Loucy (cell line): ENCODE results near the gene ZNF324B.
"Not testable (repeated sequence)": the region's sequence is repeated elsewhere in the genome, so short reads cannot be mapped to it uniquely, and the experiment has no call there.

Experiments used
- H2AFZ ChIP-seq: fragments of 200-600 bp; sonication (generic); 2 replicates; pipeline ENCODE4 v1.6.0; 2016; ENCODE audit warnings: antibody characterized with exemption, mild to moderate bottlenecking, low read length, moderate library complexity
- H3F3A ChIP-seq: fragments of 200-600 bp; 2 replicates; pipeline ENCODE4 v1.6.0; 2016; ENCODE audit warnings: antibody characterized with exemption, low read depth, mild to moderate bottlenecking
- H3K27me3 ChIP-seq: fragments of 200-600 bp; sonication (generic); 2 replicates; pipeline ENCODE4 v1.6.1; 2014; ENCODE audit warnings: low read length, mild to moderate bottlenecking; ENCODE audit not compliant: insufficient read depth, poor library complexity, severe bottlenecking
- H3K36me3 ChIP-seq: fragments of 200-600 bp; sonication (generic); 2 replicates; pipeline ENCODE4 v1.6.1; 2016; ENCODE audit warnings: low read length; ENCODE audit not compliant: insufficient read depth
- H3K4me1 ChIP-seq: fragments of 200-600 bp; sonication (generic); 2 replicates; pipeline ENCODE4 v1.5.1; 2014; ENCODE audit warnings: low read length, mild to moderate bottlenecking; ENCODE audit not compliant: insufficient read depth, poor library complexity, severe bottlenecking
- H3K4me2 ChIP-seq: fragments of 200-600 bp; sonication (generic); 2 replicates; pipeline ENCODE4 v1.6.0; 2014; ENCODE audit warnings: antibody characterized with exemption, low read length, low read depth, mild to moderate bottlenecking; ENCODE audit not compliant: poor library complexity, severe bottlenecking
- H3K4me3 ChIP-seq: fragments of 200-600 bp; sonication (generic); 2 replicates; pipeline ENCODE4 v1.5.1; 2014; ENCODE audit warnings: low read length, mild to moderate bottlenecking, mixed read lengths; ENCODE audit not compliant: poor library complexity, severe bottlenecking
- H3K79me2 ChIP-seq: fragments of 200-600 bp; sonication (generic); 2 replicates; pipeline ENCODE4 v1.6.1; 2014; ENCODE audit warnings: low read length; ENCODE audit not compliant: insufficient read depth
- H3K9ac ChIP-seq: fragments of 200-600 bp; sonication (generic); 2 replicates; pipeline ENCODE4 v1.6.0; 2014; ENCODE audit warnings: mild to moderate bottlenecking, low read depth, low read length, moderate library complexity; ENCODE audit not compliant: poor library complexity, severe bottlenecking
- H3K9me2 ChIP-seq: fragments of 200-600 bp; sonication (generic); replicated peaks from 2 replicates; pipeline ENCODE4 v1.6.1; 2016; ENCODE audit warnings: low read depth, low read length, mixed read lengths
- H3K9me3 ChIP-seq: fragments of 200-600 bp; sonication (generic); 2 replicates; pipeline ENCODE4 v1.6.1; 2014; ENCODE audit warnings: mild to moderate bottlenecking, antibody characterized with exemption, low read length, low read depth; ENCODE audit not compliant: insufficient read depth
- H4K20me1 ChIP-seq: fragments of 200-600 bp; sonication (generic); 2 replicates; pipeline ENCODE4 v1.6.0; 2014; ENCODE audit warnings: antibody characterized with exemption, low read length, mild to moderate bottlenecking; ENCODE audit not compliant: insufficient read depth, poor library complexity, severe bottlenecking
- EZH2phosphoT487 ChIP-seq: fragments of 200-600 bp; IDR thresholded peaks from 2 replicates; pipeline ENCODE4 v1.6.1; 2018; ENCODE audit warnings: antibody characterized with exemption, mild to moderate bottlenecking, moderate library complexity, borderline replicate concordance
- TF ChIP-seq, protein P1 (sequence below): fragments of 200-600 bp; sonication (generic); conservative IDR thresholded peaks from 2 replicates; pipeline ENCODE4 v1.5.1; 2014; ENCODE audit warnings: mild to moderate bottlenecking, antibody characterized with exemption, low read length

ZNF324B gene

DNA sequence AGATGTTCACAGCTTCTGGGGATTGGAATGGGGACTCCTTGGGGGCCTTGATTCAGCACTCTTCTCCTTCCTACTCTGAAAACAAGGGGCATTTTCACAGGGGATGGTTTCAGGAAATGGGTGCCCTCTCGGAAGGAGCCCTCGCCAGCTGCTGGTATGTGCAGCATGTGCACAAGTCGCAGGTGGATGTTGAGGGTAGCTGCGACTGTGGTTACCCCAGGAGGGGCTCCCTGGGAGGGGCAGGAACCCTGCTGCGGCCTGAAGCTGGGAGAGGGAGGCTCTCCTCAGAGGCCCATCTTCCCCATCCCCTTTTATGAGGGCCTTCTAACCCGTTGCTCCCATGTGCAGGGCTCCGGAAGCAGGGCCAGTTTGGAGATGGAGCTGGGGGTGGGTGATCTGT, 30.9 kb downstream of the ZNF324B start:
- H3K9me3 ChIP-seq = no peaks in the 10 kb centered on the region
- no peak overlapping the region for H3K4me3 ChIP-seq
- no peaks in the 10 kb centered on the region for H3K36me3 ChIP-seq
- no peaks in the 10 kb centered on the region for H3F3A ChIP-seq
- no peaks in the 10 kb centered on the region for H3K79me2 ChIP-seq
- H3K4me1 ChIP-seq = peaks cover 4% of the 10 kb centered on the region
- TF ChIP-seq, protein P1, sequence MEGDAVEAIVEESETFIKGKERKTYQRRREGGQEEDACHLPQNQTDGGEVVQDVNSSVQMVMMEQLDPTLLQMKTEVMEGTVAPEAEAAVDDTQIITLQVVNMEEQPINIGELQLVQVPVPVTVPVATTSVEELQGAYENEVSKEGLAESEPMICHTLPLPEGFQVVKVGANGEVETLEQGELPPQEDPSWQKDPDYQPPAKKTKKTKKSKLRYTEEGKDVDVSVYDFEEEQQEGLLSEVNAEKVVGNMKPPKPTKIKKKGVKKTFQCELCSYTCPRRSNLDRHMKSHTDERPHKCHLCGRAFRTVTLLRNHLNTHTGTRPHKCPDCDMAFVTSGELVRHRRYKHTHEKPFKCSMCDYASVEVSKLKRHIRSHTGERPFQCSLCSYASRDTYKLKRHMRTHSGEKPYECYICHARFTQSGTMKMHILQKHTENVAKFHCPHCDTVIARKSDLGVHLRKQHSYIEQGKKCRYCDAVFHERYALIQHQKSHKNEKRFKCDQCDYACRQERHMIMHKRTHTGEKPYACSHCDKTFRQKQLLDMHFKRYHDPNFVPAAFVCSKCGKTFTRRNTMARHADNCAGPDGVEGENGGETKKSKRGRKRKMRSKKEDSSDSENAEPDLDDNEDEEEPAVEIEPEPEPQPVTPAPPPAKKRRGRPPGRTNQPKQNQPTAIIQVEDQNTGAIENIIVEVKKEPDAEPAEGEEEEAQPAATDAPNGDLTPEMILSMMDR = no peak
- no peak for TF ChIP-seq EZH2phosphoT487
- H2AFZ ChIP-seq = no peak overlapping the region
- H3K9ac ChIP-seq = no peak overlapping the region
- H4K20me1 ChIP-seq = no peaks in the 10 kb centered on the region
- H3K9me2 ChIP-seq = no peaks in the 10 kb centered on the region
- no peak overlapping the region for H3K4me2 ChIP-seq
- H3K27me3 ChIP-seq = no peaks in the 10 kb centered on the region

DNA sequence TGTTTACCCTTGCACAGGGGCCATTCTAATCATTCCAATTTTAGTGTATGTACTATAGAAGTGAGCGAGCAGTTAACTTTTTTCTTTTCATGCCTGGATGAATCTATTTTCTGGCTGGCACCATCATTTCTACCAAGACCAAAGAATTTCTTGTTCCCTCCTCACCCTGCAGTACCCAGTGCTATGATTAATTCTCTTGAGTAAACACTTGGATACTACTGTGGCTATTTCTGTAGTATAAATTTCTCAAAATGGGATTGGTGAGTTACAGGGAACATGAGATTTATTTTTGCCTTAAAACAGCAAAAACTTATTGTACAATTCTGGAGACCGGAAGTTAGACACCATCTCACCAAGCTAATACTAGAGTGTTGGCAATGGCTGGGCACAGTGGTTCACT, 32.4 kb downstream of the ZNF324B start:
- Histone ChIP-seq H3K4me3 (no peak overlapping the region), H3K9me3 (no peaks in the 10 kb centered on the region), H3K4me2 (no peak overlapping the region), H3K27me3 (no peaks in the 10 kb centered on the region), H4K20me1 (no peaks in the 10 kb centered on the region), H3K79me2 (no peaks in the 10 kb centered on the region), H3F3A (no peaks in the 10 kb centered on the region), H3K36me3 (no peaks in the 10 kb centered on the region), H3K9me2 (no peaks in the 10 kb centered on the region), H2AFZ (no peak overlapping the region), H3K9ac (no peak overlapping the region), H3K4me1 (no peaks in the 10 kb centered on the region)
- no peak for TF ChIP-seq EZH2phosphoT487
- TF ChIP-seq, protein P1 = no peak

- not testable (repeated sequence) for H3K36me3 ChIP-seq, H3K27me3 ChIP-seq, H3K4me2 ChIP-seq, H3K9me3 ChIP-seq, H3F3A ChIP-seq, H2AFZ ChIP-seq, H3K9me2 ChIP-seq, H3K4me3 ChIP-seq, H4K20me1 ChIP-seq, H3K79me2 ChIP-seq, H3K4me1 ChIP-seq, H3K9ac ChIP-seq
Observed at GRCh38 chr19:58484349-58484748, 32.9 kb downstream of the ZNF324B start.

GRCh38 chr19:58491393-58491792, 40.0 kb downstream of the ZNF324B start:
- H3K4me3 ChIP-seq = no peak overlapping the region
- no peaks in the 10 kb centered on the region for H3K79me2 ChIP-seq
- H3K9ac ChIP-seq = no peak overlapping the region
- no peaks in the 10 kb centered on the region for H4K20me1 ChIP-seq
- TF ChIP-seq, protein P1 = no peak
- no peak for TF ChIP-seq EZH2phosphoT487
- H3K36me3 ChIP-seq = no peaks in the 10 kb centered on the region
- no peaks in the 10 kb centered on the region for H3F3A ChIP-seq
- no peaks in the 10 kb centered on the region for H3K4me1 ChIP-seq
- H3K27me3 ChIP-seq = no peaks in the 10 kb centered on the region
- no peak overlapping the region for H2AFZ ChIP-seq
- H3K9me2 ChIP-seq = no peaks in the 10 kb centered on the region
- H3K4me2 ChIP-seq = no peak overlapping the region
- H3K9me3 ChIP-seq = no peaks in the 10 kb centered on the region
